Fibroblast of the conjunctiva (primary cell): ENCODE measurements around the gene ELP6.
A peak's percentile ranks its signal among the peaks of the same experiment; 100 is the strongest.

Experiments
- DNase-seq: peaks from one replicate; pipeline ENCODE4 v3.0.0-alpha.2; 2010; ENCODE audit warnings: low read depth

The ELP6 gene, protein sequence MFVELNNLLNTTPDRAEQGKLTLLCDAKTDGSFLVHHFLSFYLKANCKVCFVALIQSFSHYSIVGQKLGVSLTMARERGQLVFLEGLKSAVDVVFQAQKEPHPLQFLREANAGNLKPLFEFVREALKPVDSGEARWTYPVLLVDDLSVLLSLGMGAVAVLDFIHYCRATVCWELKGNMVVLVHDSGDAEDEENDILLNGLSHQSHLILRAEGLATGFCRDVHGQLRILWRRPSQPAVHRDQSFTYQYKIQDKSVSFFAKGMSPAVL

DNA sequence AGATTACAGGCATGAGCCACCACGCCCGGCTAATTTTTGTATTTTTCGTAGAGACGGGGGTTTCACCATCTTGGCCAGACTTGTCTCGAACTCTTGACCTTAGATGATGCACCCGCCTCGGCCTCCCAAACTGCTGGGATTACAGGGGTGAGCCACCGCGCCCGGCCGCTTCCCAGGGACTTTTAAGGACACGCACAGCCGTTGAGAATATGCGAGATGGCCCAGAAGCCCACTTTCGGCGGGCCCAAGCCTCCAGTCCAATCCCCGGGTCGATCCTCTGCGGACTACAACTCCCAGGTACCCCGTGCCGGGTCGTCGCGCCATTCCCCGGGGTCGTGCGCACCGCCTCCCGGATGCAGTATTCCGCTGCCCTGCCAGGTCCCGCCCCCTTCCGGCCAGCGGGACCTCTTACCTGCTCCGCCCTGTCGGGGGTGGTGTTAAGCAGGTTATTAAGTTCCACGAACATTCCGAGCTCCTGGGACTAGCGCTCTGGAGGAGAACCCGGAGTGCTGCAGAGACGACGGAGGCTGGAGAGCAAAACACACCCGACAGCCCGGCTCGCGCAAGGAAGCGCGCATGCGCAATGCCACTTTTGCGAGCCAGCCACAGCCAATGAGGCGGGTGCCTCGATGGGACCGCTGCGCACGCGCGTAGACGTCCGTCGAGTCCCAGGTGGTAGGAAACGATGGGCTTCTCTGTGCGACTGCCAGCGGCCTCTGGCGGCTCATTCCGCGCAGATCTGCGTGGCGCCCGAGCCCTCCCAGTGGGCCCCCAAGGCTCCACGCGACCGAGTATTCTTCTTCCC lies at the start of gene ELP6:
ELP6 (minus strand) TSS at position 588 of the 805 bp plus-strand sequence; CDS start at position 466, 122 bp downstream.
- DNase-seq: peak; percentile 97

DNA sequence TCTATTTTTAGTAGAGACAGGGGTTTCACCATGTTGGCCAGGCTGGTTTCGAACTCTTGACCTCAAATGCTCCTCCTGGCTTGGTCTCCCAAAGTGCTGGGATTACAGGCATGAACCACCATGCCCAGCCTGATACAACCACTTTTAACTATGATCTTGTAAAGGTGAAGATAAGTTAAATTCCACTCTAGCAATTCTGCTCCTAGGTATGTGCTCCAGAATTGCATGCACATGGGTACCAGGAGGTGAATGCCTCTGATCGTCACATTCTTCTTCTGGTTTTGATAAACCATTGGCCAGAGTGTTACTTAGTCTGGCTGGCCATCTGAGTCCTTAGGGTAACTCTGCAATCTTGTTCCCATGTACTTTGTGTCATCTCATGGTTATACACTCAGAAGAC lies 42.8 kb upstream of the ELP6 start:
- DNase-seq: no peak

DNA sequence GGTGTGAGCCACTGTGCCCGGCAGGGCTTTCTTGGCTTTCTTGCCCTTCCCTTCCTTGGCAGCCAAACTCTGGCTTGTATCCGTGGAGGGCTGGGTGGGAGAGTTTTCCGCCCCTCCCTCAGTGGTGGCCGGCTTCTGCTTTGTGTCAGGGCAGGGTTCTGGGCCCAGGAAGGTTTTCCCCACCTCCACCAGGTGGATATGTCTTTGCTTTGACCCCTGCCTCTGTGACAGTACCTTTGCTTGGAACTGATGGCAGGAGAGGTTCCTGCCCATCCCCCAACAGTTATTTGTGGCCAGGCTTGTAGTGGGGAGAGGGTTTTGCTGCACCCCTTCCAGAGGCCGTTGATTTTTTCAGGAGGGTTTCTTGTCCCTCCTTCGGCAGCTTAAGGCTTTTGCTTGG lies 40.8 kb upstream of the ELP6 start:
- DNase-seq: no peak

DNA sequence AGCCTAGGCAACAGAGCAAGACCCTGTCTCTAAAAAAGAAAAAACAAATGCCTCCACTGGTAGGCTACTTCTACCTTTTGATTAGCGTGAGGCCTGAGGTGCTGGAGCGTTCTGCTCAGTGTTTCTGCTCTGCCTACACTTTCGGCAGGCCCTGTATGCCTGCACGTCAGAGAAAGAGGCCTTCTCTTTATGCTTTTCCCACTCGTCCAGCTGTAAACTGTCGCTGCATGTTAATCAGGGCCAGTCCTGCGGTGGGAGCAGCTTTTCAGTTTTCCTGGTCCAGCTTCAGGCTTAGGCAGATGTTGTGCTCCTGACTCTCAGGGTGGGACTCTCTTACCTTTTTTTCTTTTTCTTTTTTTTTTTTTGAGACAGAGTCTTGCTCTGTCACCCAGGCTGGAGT lies 39.9 kb upstream of the ELP6 start:
- no peak for DNase-seq

DNA sequence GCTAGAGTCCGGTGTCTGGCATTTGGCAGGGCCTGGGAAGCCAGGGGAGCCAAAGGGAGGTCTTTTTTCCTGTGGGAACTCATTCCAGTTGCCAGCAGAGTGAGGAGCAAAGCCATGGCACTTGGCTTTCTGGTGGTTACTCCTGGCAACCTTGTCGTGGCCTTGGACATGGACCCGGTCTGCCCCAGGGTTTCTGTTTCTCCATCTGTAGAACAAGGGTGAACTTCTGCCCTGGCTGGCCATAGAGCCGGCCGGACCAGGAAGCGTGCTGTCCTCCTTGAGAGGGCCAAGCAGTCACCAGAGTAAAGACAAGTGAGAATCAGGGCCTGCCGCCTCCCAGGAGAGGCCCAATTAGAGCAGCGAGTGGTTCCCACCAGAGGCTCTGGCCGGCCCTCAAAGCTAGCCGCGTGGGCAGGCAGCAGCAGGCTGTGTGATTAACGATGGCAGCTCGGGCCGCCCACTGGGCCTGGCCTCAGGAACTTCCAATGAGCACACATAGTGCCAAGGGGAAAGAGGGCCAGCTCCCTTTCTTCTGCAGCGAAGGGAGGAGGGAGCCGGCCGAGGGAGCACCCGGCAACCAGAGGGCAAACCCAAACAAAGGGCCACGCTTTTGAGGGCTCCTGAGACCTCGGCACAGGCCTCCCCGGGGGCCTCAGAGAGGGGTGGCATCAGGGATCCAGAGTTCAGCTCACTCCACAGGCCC lies 29.1 kb upstream of the ELP6 start:
- DNase-seq: no peak

DNA sequence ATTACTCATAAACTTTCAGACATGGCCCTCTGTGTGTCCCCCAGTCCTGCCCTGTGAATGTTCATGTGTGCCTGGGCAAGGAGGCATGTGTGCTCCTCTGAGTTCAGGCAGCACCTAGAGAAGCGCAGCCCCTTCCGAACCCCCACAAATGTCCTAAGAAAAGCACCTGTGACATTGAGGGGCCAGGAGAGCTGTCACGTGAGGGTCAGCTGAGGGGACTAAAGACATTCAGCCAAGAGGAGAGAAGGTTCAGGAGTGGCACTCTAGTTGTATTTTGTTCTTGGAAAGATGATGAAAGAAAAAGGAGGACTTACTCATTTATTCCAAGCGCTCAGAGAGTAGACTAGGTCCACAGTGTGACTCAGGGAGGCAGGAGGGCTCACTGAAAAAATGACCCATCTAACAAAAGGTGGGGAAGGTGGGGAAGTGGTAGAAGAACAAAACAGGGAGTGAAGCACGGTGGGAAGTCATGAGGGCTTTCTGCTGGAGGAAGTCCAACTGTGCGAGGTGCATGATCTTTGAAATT lies 28.1 kb upstream of the ELP6 start:
- DNase-seq: no peak

DNA sequence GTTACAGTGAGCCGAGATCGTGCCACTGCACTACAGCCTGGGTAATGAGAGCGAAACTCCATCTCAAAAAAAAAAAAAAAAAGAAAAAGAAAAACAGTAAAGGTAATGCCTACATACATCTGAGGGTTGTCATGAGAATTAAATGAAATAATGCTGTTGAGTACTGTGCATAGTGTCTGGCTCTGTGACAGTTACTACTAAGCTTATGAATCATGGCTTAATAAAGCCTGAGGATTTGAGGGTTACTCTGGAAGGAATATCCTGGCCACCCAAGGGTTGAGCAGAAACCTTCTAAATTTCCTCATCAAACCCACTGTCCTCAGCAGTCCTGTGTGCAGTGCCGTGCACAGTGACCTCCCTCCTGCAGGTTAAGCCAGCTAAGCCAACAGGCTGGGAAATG lies 26.8 kb upstream of the ELP6 start:
- DNase-seq: no peak

DNA sequence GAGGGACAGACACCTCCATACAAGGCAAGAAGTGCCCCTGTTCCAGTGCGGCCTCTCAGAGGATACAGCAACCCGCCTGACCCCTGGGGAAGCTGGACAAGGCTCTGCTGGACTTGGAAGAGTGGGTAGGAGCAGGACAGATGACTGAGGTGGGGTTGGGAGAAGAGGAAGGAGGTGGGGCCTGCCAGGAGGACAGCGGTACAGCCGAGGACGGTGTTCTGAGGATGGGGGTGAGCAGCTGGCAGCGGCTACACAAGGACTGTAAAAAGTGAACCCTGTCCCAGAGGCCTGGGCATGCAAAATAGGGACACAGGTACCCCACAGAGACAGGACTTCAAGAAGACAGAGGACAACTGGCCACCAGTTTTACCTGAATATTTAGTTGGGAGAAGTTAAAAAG lies 23.5 kb upstream of the ELP6 start:
- no peak for DNase-seq

DNA sequence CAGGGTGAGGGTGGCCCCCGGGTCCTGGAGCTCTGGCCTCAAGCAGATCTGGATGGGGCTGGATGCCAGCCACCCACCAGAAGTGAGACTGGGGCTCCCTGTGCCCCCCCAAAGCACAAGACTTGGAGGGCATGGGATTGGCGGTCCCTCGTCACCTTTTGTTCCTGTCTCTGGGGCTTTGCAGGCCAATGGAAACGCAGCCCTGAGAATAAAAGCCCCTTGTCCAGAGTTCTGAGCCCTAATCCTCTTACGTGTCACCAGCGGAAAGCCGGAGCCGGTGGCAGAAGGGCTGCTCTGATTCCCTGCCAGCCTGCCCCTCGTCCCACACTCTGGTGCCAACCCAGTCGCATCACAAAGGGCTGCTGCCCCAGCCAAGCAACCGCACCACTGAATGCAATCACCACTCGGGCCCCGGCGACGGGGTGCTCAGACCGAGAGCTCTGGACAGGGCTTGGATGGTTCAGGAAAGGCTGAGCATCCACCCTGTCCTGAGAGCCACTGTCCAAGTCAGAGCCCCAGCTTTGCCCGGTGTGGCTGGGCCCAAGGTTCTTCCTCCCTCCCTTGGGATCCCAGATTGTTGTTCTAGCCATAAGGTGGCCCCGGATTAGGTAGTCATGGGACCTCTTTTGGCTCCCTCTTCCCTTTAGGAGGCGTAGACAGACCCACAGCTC lies 22.8 kb upstream of the ELP6 start:
- no peak for DNase-seq

DNA sequence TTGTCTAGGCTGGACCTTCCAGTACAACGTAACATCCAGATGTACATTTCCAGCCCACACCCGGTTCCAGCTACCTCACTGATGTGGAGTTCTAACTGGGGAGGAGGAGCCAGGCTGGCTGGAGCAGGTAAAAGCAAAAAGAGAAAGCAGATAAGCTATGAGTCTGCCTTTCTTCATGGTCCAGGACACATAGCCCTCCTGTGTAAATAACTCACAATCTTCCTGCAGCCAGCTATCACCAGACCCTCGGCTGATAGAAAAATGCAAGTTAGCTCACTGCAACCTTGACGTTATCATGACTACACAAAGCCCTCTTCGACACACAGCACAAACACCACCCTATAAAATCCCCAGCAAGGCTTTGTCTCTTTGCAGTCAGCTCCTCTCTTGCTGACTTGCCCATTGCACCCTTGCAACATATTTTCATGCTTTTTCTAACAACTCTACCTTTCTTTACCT lies 20.5 kb upstream of the ELP6 start:
- no peak for DNase-seq

DNA sequence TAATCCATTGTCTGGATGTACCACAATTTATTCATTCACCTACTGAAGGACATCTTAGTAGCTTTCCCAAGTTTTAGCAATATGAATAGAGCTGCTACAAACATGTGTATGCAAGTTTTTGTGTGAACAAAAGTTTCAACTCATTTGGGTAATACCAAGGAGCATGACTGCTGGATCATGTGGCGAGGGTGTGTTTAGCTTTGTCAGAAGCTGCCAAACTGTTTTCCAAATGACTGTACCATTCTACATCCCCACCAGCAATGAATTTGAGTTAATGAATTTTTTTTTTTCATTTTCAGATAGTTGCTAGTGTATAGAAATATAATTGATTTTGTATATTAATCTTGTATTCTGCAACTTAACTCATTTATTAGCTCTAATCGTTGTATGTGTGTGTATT lies 20.0 kb upstream of the ELP6 start:
- no peak for DNase-seq

DNA sequence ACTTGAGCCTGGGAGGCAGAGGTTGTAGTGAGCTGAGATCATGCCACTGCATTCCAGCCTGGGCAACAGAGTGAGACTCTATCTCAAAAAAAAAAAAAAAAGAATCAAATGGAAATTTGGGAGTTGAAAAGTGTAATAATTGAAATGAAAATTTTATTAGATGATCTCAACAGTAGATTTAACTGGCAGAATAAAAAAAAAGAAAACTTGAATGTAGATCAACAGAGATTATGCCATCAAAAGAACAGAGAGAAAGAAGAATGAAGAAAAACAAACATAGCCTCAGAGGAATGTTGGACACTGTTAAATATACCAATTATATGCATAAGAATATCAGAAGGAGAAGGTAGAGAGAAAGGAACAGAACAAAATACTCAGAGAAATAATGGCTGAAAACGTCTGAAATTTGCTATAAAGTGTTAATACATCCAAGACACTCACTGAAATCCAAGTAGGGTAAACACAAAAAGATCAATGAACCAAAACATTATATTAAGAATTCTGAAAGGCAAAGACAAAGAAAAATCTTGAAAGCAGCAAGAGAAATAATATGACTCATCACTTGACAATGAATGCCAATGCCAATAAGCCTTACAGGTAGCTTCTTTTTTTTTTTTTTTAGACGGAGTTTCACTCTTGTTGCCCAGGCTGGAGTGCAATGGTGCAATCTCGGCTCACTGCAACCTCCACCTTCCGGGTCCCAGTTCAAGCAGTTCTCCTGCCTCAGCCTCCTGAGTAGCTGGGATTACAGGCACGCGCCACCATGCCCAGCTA lies 14.6 kb upstream of the ELP6 start:
- no peak for DNase-seq

DNA sequence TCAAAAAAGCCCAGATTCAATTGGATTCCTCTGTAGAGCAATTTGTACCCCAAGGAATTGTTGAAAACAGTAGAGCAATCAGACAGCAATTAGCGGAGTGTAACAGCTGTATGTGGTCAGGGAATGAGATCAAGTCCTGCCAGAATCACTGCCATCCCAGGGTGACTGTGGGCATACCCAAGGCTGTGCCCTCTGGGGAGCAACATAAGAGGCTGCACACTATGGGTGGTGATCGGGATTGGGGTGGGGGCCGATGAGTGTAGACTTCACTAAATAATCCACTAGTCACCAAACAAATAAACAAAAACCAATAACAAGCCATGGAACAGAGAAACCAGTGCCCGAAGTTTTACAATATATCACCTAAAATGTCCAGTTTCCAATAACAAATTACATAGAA lies 12.1 kb upstream of the ELP6 start:
- no peak for DNase-seq

DNA sequence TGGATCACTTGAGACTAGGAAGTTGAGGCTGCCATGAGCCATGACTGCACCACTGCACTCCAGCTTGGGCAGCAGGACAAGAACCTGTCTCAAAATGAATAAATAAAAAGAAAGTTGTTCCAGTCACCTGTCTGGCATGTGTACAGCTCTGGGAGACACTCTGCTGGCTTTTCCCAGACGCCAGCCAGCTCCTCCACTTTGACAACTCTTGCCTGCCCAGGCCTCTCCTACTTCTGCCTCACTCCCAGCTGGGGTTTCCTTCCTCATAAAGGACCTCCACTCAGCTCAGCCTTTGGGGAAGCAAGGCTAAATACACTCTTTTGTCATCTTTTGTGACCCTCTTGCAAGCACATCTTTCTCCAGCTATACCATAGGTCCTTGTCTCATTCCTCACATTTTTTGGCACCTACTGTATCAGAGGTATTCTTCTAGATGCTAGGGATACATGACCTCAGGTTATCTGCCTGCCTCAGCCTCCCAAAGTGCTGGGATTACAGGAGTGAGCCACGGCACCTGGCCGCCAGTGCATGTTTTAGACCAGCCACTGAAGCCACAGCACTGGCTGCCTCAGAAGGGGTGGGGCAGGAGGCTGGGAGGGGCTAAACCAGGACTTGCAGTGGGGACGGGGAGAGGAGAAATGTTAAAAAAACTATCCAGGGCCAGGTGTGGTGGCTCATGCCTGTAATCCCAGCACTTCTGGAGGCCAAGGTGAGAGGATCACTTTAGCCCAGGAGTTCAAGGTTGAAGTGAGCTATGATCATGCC lies 10.0 kb upstream of the ELP6 start:
- DNase-seq: no peak

DNA sequence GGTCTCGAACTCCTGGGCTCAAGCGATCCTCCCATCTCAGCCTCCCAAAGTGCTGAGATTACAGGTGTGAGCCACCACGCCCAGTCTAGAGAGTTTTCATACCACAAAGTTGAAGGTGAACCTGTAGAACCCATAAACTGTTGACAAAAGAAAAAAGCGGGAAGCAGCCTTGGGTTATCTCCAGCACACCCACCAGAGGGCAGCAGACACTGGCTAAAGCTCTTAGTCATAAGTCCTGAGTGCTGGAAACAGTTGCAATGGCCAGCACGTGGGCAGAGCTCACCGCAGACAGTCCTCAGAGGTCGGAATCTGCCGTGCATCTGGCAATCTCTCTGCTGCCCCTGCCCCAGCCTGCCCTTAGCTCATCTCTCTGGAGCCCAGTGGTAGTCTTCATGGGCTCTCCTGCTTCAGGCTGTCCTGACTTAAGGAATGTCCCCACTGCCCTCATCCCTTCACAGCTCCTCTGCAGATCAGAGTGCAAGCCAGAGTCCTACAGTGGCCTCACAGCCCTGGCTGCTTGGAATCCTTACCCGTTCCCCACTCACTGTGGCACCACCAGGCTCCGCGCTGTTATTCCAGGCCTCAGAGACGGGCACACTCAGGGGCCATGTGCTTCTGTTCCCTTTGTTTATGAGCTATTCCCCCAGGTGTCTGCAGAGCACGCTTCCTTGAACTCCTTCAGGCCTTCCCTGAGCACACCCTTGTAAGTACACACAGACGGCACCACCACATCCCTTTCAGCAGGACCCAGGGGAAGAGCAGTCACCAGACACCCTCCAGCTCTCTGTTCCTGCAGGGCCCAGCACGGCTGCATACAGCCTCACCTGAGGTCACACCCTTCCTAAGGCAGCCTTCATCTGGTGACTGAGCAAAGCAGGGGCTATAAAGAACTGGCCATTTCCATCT lies 8.8 kb upstream of the ELP6 start:
- peak; percentile 93 for DNase-seq

DNA sequence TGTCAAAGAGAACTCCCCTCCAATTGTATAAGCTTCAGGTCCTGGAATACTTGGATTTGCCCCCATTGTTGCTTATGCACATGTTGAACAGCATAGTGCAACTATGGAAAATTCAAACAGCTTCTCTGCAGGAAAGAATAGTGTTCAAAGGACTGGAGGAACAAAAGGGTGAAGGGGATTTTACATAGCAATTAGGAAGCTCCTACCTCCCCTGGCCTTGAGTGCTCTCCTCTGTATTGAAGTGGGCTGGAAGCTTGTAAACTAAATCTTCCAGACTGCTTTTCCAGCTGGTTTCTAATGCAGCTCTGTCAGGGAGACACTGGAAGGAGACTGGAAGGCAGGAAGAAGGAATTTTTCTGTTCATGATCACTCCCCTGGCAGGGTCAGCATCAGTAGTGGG lies 7.2 kb upstream of the ELP6 start:
- no peak for DNase-seq

DNA sequence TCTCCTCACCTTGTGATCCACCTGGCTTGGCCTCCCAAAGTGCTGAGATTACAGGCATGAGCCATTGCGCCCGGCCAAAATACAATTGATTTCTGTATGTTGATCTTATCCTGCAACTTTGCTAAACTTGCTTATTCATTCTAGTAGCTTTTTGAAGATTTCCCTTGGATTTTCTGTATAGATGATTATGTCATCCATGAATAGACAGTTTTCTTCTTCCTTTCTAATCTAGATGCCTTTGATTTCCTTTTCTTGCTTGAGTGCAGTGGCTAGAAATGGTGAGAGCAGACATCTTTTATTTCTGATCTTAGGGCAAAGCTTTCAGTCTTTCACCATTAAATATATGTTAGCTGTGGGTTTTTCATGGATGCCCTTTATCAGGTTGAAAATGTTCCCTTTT lies 4.4 kb upstream of the ELP6 start:
- DNase-seq: no peak

DNA sequence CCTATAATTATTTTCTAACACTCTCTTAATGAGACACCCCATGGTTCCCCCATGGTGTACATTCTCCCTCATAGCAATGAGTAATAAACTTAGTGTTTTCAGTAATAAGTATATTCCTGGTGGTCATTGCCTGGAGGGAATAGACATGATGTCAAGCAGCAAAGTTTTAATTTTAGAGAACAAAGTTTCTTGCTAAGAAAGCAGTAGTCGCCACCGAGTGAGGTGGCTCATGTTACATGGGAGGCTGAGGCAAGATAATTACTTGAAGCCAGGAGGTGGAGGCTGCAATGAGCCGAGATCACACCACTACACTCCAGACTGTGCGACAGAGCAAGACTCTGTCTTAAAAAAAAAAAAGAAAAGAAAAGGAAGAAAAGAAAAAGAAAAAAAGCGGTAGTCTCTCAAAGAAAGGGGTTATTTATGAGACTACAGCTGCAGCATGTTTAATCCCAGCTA lies 2.4 kb upstream of the ELP6 start:
- no peak for DNase-seq

DNA sequence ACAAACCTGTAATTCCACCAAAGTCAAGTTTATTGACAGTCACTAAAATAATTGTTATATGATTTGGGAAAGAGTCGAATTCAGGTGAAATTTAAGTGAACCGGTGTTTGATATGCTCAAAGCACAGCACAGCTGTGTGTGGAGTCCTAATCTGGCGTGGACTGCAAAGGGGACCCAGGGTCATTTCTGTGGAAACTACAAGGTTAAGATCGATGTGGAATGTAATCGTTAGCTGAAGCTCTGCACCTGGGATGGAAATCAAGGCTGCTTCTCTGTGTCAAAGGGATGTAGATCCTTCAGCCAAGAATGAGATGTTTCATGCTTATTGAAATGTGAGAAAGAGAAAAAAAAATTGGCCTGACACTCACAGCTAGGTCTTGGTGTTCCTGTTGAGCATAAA lies 1.6 kb upstream of the ELP6 start:
- DNase-seq: no peak
